A673 (cell line): Measurements from ENCODE around the gene PTGES3L.

Source experiments
- CTCF ChIP-seq: fragments of 300-800, 200-600 bp; sonication (generic); conservative IDR thresholded peaks from 2 replicates; pipeline ENCODE4 v1.5.1; 2017; ENCODE audit warnings: low read depth, mild to moderate bottlenecking, antibody characterized with exemption, low read length, moderate library complexity, mixed read lengths
- EZH2 ChIP-seq: fragments of 200-600 bp; sonication (generic); IDR thresholded peaks from 2 replicates; pipeline ENCODE4 v1.6.1; 2017; ENCODE audit warnings: borderline replicate concordance, low read depth, mild to moderate bottlenecking, mixed read lengths, antibody characterized with exemption, low read length; ENCODE audit not compliant: poor library complexity, severe bottlenecking

- TF ChIP-seq CTCF (no peak), EZH2 (no peak)
Measured at GRCh38 chr17:42992872-42993271, 13.0 kb upstream of the PTGES3L start.
